ENCODE results near the gene DDX46.
"Not testable (repeated sequence)": the region's sequence is repeated elsewhere in the genome, so short reads cannot be mapped to it uniquely, and the experiment has no call there.

Gene DDX46

DNA sequence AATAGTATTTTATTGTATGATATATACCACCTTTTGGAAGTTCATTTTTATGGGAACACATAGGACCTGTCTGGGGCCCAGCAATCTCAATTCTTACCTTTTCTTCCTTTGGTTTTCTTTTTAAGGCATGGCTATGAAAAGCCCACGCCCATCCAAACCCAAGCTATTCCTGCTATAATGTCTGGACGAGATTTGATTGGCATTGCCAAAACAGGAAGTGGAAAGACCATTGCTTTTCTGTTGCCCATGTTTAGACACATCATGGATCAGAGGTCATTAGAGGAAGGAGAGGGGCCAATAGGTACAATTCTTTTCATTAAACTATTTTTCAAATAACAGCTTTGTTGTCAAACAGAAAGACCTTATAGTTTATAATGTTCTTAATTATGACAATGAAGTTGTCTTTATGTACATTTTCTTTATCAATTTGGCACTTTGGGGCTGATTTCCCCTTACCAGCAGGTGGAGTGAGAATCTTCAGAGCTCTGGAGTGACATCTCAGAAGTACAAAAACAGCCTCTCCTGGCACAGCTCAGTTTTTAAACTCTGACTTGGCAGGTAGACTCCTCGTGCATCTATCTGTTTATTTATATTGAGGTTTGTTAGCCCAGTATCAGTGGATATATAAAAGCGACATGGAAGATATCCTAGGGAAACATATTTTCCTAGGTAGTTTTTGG lies 25.8 kb downstream of the DDX46 start:
- no peak for DNase-seq (ENCODE audit: low spot score)

DNA sequence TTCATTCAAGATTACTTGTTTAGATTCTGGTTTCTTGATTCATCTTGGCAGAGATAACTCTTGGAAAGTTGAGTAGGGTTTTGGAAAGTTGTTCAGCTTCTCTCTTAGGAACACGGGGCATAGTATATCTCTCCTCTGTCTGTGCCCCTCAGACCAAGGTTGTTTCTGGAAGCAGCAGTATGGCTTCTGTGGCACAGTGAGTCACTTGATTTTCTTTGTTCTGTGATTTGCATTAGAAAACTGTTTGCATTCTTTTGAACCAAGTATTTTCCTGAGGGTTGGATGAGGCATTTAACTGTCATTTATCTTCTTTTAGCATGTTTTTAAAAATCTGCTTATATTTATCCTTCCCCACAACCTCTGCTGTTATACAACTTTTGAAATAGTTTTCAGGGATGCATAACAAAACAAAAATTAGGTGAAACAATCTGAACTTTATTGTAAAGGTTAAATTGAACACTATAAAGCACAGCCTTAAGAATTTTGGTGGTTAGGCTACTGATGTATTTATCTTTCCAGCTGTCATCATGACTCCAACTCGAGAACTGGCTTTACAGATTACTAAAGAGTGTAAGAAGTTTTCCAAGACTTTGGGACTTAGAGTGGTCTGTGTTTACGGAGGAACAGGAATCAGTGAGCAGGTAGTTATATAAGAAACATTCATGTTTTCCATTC lies 26.5 kb downstream of the DDX46 start:
- peak; percentile 58 for DNase-seq (ENCODE audit: low spot score)

DNA sequence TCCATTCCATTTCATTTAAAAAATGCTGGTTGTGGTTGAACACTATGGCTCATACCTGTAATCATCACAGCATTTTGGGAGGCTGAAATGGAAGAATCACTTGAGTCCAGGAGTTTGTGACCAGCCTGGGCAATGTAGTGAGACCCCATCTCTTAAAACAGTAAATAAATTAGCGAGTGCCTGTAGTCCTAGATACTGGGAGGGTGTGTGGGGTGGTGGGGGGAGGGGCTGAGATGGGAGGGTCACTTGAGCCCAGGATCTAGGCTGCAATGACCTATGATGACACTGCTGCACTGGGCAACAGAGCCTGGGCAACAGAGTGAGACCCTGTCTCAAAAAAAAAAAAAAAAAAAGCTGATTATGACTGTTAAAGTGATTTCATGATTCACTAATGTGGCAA lies 29.1 kb downstream of the DDX46 start:
- DNase-seq (ENCODE audit: low spot score), result no peak

- DNase-seq (ENCODE audit: low spot score), result no peak
Observed at GRCh38 chr5:134791580-134791979, 33.0 kb downstream of the DDX46 start.

- no peak for DNase-seq (ENCODE audit: low spot score)
Observed at GRCh38 chr5:134792286-134792685, 33.7 kb downstream of the DDX46 start.

GRCh38 chr5:134793111-134793510 lies 34.5 kb downstream of the DDX46 start:
- no peak for DNase-seq (ENCODE audit: low spot score)

GRCh38 chr5:134794082-134794481 lies 35.5 kb downstream of the DDX46 start:
- DNase-seq (ENCODE audit: low spot score), result peak; percentile 10

DNA sequence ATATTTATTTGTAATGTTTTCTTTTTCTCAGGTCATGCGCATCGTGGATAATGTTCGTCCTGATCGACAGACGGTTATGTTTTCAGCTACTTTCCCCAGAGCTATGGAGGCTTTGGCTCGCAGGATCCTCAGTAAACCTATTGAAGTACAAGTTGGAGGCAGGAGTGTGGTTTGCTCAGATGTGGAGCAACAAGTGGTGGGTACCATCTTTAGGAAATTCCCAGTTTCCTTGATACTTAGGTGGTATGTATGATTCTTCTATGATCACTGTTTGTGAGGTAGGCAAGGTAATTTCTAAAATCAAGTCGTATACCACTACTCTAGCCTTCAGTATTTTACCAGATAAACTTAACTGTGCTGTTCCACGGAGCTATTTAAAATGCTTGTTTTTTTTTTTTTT lies 36.2 kb downstream of the DDX46 start:
- no peak for DNase-seq (ENCODE audit: low spot score)

GRCh38 chr5:134798468-134798867 lies 39.9 kb downstream of the DDX46 start:
- no peak for DNase-seq (ENCODE audit: low spot score)

GRCh38 chr5:134803821-134804220 lies 45.2 kb downstream of the DDX46 start:
- DNase-seq (ENCODE audit: low spot score), result no peak

GRCh38 chr5:134813407-134813806 lies 54.8 kb downstream of the DDX46 start:
- no peak for DNase-seq (ENCODE audit: low spot score)

DNA sequence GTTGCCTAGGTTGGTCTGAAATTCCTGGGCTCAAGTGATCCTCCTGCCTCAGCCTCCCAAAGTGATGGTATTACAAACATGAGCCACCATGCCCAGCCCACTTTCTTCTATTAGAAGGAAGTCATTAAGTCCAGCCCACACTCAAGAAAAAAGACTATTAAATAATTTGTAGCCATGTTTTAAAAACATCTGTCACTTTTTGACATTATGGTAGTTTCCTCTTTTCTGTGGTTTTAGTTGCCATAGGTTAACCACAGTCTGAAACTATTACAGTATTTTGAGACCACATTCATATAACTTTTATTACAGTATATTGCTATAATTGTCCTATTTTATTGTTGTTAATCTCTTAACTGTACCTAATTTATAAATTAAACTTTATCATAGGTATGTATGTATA lies 55.2 kb downstream of the DDX46 start:
- no peak for DNase-seq (ENCODE audit: low spot score)

DNA sequence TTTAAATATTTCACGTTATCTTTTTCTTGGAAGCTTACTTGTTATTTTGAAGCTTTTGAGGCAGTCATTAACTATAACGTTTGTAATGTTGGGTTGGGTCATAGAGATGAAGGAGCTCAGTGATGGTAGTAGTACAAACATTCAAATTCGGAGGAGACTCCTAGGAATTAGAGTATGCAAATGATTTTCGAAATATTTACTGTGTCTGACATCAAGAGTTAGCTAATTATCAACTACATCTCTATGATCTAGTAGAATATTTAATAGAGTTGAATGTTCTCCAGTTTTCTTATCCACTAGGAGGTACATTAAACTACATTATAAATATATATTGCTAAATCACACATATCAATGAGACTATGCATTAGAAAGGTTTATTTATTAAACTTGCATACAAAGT lies 58.4 kb downstream of the DDX46 start:
- DNase-seq (ENCODE audit: low spot score), result no peak

- DNase-seq (ENCODE audit: low spot score), result no peak
Observed at GRCh38 chr5:134818776-134819175, 60.2 kb downstream of the DDX46 start.

- no peak for DNase-seq (ENCODE audit: low spot score)
Observed at GRCh38 chr5:134819407-134819963, 60.9 kb downstream of the DDX46 start.

DNA sequence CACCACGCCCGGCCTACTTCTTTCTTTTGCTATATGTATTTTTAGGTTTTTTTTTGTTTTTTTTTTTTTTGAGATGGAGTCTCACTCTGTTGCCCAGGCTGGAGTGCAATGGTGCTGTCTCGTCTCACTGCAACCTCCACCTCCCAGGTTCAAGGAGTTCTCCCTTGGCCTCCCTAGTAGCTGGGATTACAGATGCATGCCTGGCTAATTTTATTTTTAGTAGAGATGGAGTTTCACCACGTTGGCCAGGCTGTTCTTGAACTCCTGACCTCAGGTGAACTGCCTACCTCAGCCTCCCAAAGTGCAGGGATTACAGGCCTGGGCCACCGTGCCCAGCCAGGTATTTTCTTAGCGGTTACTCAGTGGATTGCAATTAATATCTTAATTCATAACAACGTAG lies 63.3 kb downstream of the DDX46 start:
- DNase-seq (ENCODE audit: low spot score), result no peak

DNA sequence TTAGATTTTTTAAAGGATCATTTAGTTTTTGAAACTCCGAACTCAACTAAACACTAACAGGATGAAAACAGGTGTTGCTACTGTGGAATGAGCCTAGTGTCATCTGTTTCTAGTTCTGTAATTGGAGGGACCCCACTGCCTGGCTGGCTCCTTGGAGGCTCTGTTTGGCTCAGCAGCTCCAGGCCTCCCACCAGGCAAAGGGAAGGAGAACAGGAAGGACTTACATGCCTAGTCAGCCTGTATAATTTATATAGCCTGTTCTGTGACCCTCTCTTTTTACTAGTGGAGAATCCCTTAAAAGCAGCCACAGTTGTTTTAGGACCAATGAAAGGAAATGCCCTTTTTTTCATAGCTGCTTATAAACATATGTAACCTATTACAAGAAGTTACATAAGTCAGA lies 66.1 kb downstream of the DDX46 start:
- DNase-seq (ENCODE audit: low spot score), result no peak

DNA sequence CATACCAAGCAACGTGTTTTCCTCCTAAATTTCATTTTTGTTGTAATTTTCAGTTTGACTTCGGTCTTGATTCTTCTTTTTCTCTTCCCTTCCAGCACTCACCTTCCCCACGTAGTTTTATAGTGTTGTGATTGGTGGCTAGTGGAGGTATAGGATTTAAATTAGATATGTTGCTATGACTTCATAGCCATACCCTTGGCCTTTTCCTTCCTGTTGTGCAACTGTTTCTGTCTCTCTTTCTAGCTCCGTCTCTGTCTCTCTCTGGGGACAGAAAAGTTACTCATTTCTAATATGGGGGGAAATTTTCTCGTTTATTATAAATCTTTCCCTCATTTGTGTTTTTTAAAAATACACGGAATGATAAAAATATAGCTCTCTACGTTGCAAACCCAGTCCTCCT lies 66.6 kb downstream of the DDX46 start:
- DNase-seq (ENCODE audit: low spot score), result no peak

DNA sequence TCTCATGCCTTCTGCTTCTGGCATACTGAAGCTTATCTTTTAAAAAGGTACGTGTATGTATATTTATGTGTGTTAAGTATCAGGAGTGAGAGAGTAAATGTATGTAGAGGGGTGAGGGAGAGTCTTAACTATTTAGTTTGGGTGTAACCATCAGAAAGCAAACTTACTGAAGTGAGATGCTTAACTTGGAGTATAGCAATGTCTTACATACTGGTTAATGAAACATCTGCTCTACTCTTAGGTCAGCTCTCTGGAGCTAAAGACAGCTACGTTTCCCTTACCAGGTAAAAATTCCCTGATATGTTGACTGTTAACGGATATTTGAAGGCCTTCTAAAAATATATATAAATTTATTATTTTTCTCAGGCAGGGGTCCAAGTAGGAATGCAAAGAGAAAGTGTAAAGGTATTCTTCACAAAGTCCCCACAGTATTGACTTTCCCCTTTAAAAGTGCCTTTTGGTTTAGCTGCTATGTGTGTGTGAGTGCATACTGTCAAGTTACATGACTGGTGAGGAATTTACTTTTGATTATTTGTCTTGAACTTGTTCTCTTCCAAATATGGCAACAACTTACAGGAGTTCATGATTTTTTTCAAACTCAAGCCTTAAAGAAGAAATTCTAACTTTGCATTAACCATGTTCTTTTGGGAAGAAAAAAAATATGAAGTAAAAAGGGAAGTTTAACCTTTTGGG lies 74.9 kb downstream of the DDX46 start:
- DNase-seq (ENCODE audit: low spot score), result no peak

GRCh38 chr5:134835623-134836022 lies 77.0 kb downstream of the DDX46 start:
- DNase-seq (ENCODE audit: low spot score), result no peak

DNA sequence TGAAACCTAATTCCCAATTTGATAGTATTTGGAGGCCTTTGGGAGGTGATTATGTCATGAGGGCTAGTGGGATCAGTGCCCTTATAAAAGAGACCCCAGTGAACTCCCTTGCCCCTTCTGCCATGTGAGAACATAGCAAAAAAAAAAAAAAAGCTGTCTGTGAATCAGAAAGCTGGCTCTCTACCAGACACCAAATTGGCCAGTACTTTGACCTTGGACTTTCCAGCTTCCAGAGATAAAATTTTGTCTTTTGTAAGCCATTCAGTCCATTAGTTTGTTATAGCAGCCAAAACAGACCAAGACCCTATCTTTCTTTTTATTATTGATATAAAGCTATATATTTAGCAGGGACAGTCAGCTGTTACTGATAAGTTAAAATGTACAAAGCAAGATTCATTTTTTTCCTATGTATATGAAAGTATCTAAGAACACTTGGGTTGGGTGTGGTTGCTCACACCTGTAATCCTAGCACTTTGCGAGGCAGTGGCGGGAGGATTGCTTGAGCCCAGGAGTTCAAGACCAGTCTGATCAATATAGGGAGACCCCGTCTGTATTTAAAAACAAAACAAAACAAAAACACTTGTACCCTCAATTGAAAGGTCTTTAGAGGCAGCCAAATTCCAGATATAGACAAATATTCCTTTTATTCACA lies 79.1 kb downstream of the DDX46 start:
- DNase-seq (ENCODE audit: low spot score), result no peak

DNA sequence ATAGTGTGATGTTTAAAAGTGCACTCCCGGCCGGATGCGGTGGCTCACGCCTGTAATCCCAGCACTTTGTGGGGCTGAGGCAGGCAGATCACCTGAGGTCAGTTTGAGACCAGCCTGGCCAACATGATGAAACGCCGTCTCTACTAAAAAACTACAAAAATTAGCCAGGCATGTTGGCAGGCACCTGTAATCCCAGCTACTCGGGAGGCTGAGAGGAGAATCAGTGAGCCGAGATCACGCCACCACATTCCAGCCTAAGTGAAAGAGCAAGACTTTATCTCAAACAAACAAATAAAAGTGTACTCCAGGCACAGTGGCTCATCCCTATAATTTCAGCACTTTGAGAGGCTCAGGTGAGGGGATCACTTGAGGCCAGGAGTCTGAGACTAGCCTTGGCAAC lies 79.8 kb downstream of the DDX46 start:
- not testable (repeated sequence) for DNase-seq (ENCODE audit: low spot score)

GRCh38 chr5:134840811-134841210 lies 82.2 kb downstream of the DDX46 start:
- no peak for DNase-seq (ENCODE audit: low spot score)
